Right cardiac atrium (tissue), 5 donors: ENCODE results near the gene SELENOM. TPM values are rescaled to one million over a fixed set of nuclear protein-coding genes. Genes with fewer than 3 reads are reported as not detected.

Experiments used
- ATAC-seq, 2 donors: fragments of 200-7000 bp; cut with Tn5 transposase; one replicate each; pipeline versions ENCODE4 v1.8.0 to v1.9.1; 2020; ENCODE audit warnings: moderate library complexity in 2 of 2, mild to moderate bottlenecking in 1 of 2
- DNase-seq, 3 donors: peaks; one replicate each; pipeline ENCODE4 v3.0.0-alpha.2; 2020
- H3K27ac ChIP-seq: one replicate; pipeline ENCODE4 v1.5.1; 2013; ENCODE audit warnings: mild to moderate bottlenecking, low read length, control low read depth, moderate library complexity
- H3K27me3 ChIP-seq: one replicate; pipeline ENCODE4 v1.6.1; 2013; ENCODE audit not compliant: control insufficient read depth, insufficient read depth
- H3K4me1 ChIP-seq: one replicate; pipeline ENCODE4 v1.6.1; 2013; ENCODE audit warnings: low read length; ENCODE audit not compliant: control insufficient read depth, insufficient read depth
- H3K4me3 ChIP-seq: one replicate; pipeline ENCODE4 v1.5.1; 2013; ENCODE audit warnings: low read length, control low read depth
- H3K9me3 ChIP-seq: one replicate; pipeline ENCODE4 v1.6.1; 2013; ENCODE audit warnings: low read length; ENCODE audit not compliant: control insufficient read depth
- WGBS: extraction: QIAGEN DNeasy Blood & Tissue Kit; methylation state at CpG from one replicate; pipeline ENCODE4 v1.1.7; 2013; 5-methylcytosine and 5-hydroxymethylcytosine counted together
- intact Hi-C, 4 donors: fragments of 100-400 bp; cut with DNase I; formaldehyde crosslinking; loops; one replicate each; pipeline versions ENCODE4 v1.11.0 to v1.14.0; 2022 to 2023
- long read RNA-seq, 4 donors: library from polyadenylated mRNA; unstranded; transcript quantifications; one replicate each; pipeline ENCODE4 v2.0.0, GENCODE V29; 2020 to 2021
- polyA plus RNA-seq: library from polyadenylated mRNA; stranded (reverse); fragments of 200-250 nt; gene quantifications from one replicate; pipeline ENCODE4 v1.2.3, GENCODE V29; 2013
- total RNA-seq, 4 donors: library from RNA; stranded (reverse); fragmentation: NEBNext Ultra II Directional; extraction: Animal tissue kit (Norgen Biotek cat#: 25700); gene quantifications; one replicate each; pipeline ENCODE4 v1.2.1, GENCODE V29; 2021
- donor health status: healthy with polysubstance abuse.
- donor health status: DM: no; HTN: yes; CAD: no.
- donor health status: DM: no; HTN: no; CAD: no.
- donor health status: DM: no; HTN: yes; CAD: no; lungs with severe emphysema.
- donor health status: DM: yes; HTN: yes; CAD: no.

The SELENOM gene, protein sequence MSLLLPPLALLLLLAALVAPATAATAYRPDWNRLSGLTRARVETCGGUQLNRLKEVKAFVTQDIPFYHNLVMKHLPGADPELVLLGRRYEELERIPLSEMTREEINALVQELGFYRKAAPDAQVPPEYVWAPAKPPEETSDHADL
- total RNA-seq (100 to 1,000 TPM; 167 to 205 (median 176) TPM), polyA plus RNA-seq (219 TPM)
- long read RNA-seq, donor 1, transcript SELENOM-201 (5 exons, 694 nt) = major isoform, 104 of 157 reads
- long read RNA-seq, donor 1, transcript SELENOM-202 (7 exons, 1,054 nt) = minor isoform, 5 of 157 reads
- long read RNA-seq, donor 1, partial matches to known transcripts = 1 of 157 reads
- long read RNA-seq, donor 1, other reads (novel, unspliced or antisense) = 44 of 157 reads
- long read RNA-seq, donor 2, transcript SELENOM-201 (5 exons, 694 nt) = major isoform, 82 of 123 reads
- long read RNA-seq, donor 2, partial matches to known transcripts = 1 of 123 reads
- long read RNA-seq, donor 2, other reads (novel, unspliced or antisense) = 34 of 123 reads
- long read RNA-seq, donor 3, transcript SELENOM-208 (5 exons, 605 nt) = minor isoform, 7 of 142 reads
- long read RNA-seq, donor 3, transcript SELENOM-201 (5 exons, 694 nt) = major isoform, 60 of 142 reads
- long read RNA-seq, donor 3, transcript SELENOM-202 (7 exons, 1,054 nt) = minor isoform, 5 of 142 reads
- long read RNA-seq, donor 3, partial matches to known transcripts = 2 of 142 reads
- long read RNA-seq, donor 3, other reads (novel, unspliced or antisense) = 66 of 142 reads
- long read RNA-seq, donor 4, transcript SELENOM-201 (5 exons, 694 nt) = major isoform, 57 of 102 reads
- long read RNA-seq, donor 4, partial matches to known transcripts = 2 of 102 reads
- long read RNA-seq, donor 4, other reads (novel, unspliced or antisense) = 39 of 102 reads

DNA sequence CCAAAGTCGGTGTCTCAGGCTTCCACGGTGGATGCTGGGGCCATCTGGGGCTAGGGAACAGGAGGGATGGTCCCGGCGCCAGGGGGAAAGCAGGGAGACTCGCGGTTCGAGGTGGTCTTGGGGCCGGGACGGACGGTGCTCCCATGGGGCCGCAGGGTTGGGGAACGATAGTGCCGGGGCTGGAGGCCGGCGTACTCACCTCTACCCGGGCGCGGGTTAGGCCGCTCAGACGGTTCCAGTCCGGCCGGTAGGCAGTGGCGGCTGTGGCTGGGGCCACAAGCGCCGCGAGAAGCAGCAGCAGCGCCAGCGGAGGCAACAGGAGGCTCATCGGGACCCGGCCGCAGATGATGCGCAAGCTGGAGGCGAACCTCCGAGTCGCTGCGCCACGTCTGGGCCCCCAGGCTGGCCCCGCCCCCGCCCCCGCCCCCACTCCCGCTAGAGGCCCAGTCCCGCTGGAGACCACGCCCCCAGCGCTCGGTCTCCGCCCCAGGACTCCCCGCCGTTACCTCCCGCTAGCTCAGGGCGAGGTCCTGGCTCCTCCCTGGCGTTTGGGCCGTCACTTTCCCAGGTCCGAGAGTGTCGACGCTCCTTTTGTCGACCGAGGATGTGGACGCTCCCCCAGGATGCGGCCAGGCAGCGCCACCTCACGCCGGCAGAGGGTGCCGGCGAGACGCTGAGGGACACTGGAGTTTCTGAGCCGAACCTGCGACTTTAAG is at the start of gene SELENOM:
TSS of gene SELENOM (minus strand) at position 391 of the 716 bp plus-strand sequence. CDS start at position 328, 63 bp downstream.
- Histone ChIP-seq H3K4me3 (peak within 1 kb of the TSS; percentile 52), H3K4me1 (peaks cover 3% of the 10 kb centered on the region), H3K27ac (peak within 1 kb of the TSS; percentile 90), H3K9me3 (no peaks in the 10 kb centered on the region), H3K27me3 (no peaks in the 10 kb centered on the region)
- intact Hi-C loops = loop anchor here in 1 of 4 donors (5.0 kb wide), 1 partner anchor 40 kb away; no protein-coding TSS in a partner anchor
- peak; percentile 98 to 99 (median 99) for DNase-seq
- peak; percentile 94 to 95 for ATAC-seq
- 2% methylated on average over 67 of the region's 67 CpGs for WGBS

DNA sequence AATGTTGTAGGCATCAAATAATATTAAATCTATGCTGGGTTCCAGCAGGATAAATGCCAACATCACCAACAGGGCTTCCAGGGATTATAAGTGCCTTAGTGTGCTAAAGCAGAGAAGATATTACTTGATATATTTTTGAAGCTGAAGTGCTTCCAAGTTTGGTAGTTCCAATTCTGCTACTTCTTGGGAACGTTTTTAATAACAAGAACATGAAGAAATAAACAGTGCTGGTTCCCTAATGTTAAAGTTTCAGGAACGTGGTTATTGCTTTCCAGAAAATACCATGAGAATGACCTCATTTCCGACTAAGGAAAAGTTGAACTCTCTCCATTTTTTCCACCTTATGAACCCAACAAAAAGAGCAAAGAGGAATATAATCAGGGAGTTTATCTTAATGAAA is 48.1 kb upstream of the SELENOM start:
- peak in 1 of 2 donors; percentile 41 for ATAC-seq

DNA sequence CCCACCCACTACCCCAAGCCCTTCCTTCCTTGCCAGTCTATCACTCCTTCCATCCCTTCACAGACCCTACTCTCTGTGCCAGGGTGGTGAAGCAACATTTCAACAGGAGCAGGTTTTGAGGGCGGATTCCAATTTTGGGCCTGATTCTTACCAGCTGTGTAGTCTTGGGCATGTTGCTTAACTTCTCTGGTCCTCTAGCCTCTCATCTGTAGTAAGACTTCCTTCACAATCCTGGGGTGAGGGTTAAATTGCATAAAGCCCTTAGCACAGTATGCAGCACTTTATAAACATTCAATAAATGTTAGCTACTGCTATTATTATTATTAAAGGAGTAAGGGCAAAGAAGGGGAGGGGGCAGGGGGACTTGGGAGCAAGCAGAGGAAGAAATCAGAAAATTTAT is 47.6 kb upstream of the SELENOM start:
- Histone ChIP-seq H3K27ac (peak overlapping the region; percentile 8), H3K9me3 (no peaks in the 10 kb centered on the region), H3K4me3 (no peak overlapping the region), H3K27me3 (no peaks in the 10 kb centered on the region), H3K4me1 (no peaks in the 10 kb centered on the region)
- no peak for ATAC-seq
- DNase-seq = no peak
- 74% methylated on average over 1 of the region's 1 CpG for WGBS
- intact Hi-C loops = loop anchor here in 1 of 4 donors (10.0 kb wide), 1 partner anchor 210 kb away; no protein-coding TSS in a partner anchor

More for the DNA sequence above, 48.1 kb upstream of the SELENOM start:
- Histone ChIP-seq H3K27ac (no peak overlapping the region), H3K27me3 (no peaks in the 10 kb centered on the region), H3K4me3 (no peak overlapping the region), H3K9me3 (no peaks in the 10 kb centered on the region), H3K4me1 (no peaks in the 10 kb centered on the region)
- intact Hi-C loops = loop anchor here in 1 of 4 donors (10.0 kb wide), 1 partner anchor 211 kb away; no protein-coding TSS in a partner anchor
- 16% methylated on average over 3 of the region's 3 CpGs for WGBS
- no peak for DNase-seq

DNA sequence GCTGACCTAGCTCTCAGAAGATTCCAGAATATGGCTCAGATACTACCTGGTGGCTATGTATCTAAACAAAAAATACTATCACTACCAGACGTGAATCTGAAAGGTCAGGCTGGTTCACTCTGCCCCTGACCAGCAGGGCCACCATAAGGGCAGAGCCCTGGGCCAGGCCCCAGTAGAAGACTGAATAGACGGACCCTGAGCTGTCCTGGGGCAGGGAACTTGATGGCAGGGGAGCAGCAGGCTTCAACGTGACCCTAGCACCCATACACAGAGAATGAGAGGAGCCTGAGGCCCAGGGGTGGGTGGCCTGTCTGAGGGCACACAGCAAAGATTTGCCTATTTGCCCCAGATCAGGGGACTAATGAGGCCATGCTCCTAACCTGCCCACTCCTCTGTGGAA is 46.0 kb upstream of the SELENOM start:
- intact Hi-C loops = loop anchor here in 1 of 4 donors (10.0 kb wide), 1 partner anchor 209 kb away; no protein-coding TSS in a partner anchor
- no peak for ATAC-seq
- H3K27ac ChIP-seq = no peak overlapping the region

DNA sequence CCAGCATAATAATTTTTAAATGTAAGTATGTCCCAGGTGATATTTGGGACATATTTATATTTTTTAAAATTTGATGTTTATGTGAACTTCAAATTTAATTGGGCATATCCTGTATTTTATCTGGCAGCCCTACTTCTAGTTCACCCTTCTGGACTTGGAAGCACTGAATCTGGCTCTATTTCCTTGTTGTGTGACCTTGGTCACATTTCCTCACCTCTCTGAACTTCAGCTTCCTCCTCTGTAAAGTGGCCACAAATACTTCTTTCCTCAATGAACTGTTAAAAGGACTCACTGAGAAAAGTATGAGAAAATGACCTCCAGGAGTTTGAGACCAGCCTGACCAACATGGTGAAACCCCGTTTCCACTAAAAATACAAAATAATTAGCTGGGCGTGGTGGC is 44.5 kb upstream of the SELENOM start:
- H3K4me3 ChIP-seq = no peak overlapping the region
- H3K27ac ChIP-seq = no peak overlapping the region
- intact Hi-C loops = loop anchor here in 1 of 4 donors (10.0 kb wide), 1 partner anchor 207 kb away; no protein-coding TSS in a partner anchor
- DNase-seq (no peak), ATAC-seq (no peak)
- H3K9me3 ChIP-seq = no peaks in the 10 kb centered on the region
- no peaks in the 10 kb centered on the region for H3K27me3 ChIP-seq
- H3K4me1 ChIP-seq = no peaks in the 10 kb centered on the region
- WGBS = 90% methylated on average over 2 of the region's 2 CpGs

More for the DNA sequence above, 46.0 kb upstream of the SELENOM start:
- no peaks in the 10 kb centered on the region for H3K4me1 ChIP-seq
- no peak overlapping the region for H3K4me3 ChIP-seq
- H3K9me3 ChIP-seq = no peaks in the 10 kb centered on the region
- DNase-seq = no peak
- H3K27me3 ChIP-seq = no peaks in the 10 kb centered on the region
- 68% methylated on average over 3 of the region's 3 CpGs for WGBS

DNA sequence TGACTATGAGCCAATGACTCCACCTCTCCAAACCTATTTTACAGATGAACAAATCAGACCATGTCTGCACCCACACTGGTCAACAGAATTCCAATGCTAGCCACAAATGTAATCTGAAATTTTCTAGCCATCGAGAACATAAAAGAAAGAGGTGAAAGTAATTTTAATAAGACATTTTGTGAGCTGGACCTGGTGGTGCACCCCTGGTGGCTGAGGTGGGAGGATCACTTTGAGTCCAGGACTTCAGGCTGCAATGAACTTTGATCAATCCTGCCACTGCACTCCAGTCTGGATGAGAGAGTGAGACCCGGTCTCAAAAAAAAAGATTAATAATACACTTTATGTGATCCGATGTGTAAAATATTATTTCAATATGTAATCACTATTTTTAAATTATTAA is 43.2 kb upstream of the SELENOM start:
- WGBS = 91% methylated on average over 3 of the region's 3 CpGs
- DNase-seq = no peak
- ATAC-seq = no peak
- intact Hi-C loops = loop anchor here in 1 of 4 donors (10.0 kb wide), 1 partner anchor 206 kb away; no protein-coding TSS in a partner anchor
- no peaks in the 10 kb centered on the region for H3K9me3 ChIP-seq
- no peak overlapping the region for H3K27ac ChIP-seq
- no peaks in the 10 kb centered on the region for H3K4me1 ChIP-seq
- no peak overlapping the region for H3K4me3 ChIP-seq
- no peaks in the 10 kb centered on the region for H3K27me3 ChIP-seq

DNA sequence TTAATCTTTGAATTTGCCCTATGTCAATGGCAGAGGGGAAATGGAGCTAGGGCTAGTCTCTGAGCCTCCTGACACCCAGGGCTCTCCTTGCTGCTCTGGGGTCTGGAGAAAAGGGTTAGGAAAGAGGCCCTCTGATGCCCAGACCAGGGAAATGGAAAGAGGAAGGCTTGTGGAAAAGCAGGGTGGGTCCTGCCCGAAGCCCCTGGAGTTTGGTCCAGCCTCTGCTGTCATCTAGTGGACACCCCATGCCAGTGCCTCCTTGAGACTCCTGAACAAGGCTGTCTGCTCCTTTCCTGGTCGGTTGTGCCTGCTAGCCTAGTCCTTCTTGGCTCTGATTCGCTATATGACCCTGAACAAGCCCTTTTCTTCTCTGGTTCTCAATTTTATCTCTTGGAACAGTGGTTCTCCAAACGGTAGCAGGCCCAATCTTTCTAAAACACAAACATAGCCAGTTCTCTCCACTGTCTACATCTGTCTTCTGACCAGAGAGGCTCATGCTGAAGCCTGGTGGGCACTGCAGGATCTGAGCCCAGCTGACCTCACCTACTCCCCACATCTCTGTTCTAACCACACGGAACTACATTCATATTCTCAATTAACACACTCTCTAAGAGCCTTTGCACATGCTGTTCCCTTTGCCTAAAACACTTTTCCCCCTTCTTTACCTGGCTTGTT is 41.7 kb upstream of the SELENOM start:
- ATAC-seq (peak; percentile 95 to 96), DNase-seq (peak; percentile 79 to 89 (median 88))
- H3K9me3 ChIP-seq = no peaks in the 10 kb centered on the region
- 10% methylated on average over 5 of the region's 5 CpGs for WGBS
- H3K27me3 ChIP-seq = no peaks in the 10 kb centered on the region
- intact Hi-C loops = loop anchor here in 3 of 4 donors (2.0 to 10.0 kb wide), 6 partner anchors 37 to 204 kb away; partner anchors contain the start of gene SELENOM (in 1 of the 3)
- peak overlapping the region; percentile 65 for H3K27ac ChIP-seq
- H3K4me3 ChIP-seq = no peak overlapping the region
- no peaks in the 10 kb centered on the region for H3K4me1 ChIP-seq

DNA sequence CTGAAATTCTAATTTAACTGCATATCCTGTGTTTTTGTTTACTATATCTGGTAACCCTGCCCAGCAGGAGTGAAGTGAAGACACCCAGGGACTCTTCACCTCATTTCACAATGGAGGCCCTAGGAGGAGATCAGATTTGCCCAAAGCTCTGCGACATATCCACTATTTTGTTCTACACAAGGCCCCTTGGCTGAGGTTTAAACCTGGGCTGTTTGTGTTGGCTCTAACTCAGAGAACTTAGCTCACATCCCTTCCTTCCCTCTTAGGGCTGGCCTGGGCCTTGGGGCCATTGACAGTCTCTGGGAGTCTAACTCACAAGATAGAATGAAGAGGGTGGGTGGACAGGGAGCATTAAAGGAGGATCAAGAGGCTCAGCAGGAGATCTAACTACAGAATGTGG is 41.1 kb upstream of the SELENOM start:
- 35% methylated on average over 1 of the region's 1 CpG for WGBS

DNA sequence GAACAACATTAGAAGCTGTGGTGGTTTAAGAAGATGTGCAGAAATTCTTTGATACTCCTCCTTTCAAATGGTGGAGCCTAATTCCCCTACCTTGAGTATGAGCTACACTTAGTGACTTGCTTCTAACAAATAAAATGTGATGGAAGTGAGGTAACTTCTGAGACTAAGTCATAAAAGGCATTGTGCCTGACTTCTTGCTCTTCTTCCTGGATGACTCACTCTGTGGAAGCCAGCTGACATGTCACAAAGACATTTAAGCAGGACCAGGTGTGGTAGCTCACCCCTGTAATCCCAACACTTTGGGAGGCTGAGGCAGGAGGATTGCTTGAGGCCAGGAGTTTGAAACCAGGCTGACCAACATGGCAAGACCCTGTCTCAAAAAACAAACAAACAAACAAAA is 36.9 kb upstream of the SELENOM start:
- intact Hi-C loops = loop anchor here in 2 of 4 donors (10.0 kb wide), 1 partner anchor 199 kb away; no protein-coding TSS in a partner anchor
- Histone ChIP-seq H3K27ac (no peak overlapping the region), H3K4me3 (no peak overlapping the region), H3K27me3 (no peaks in the 10 kb centered on the region), H3K9me3 (no peaks in the 10 kb centered on the region), H3K4me1 (no peaks in the 10 kb centered on the region)
- ATAC-seq (no peak), DNase-seq (no peak)

More for the DNA sequence above, 41.1 kb upstream of the SELENOM start:
- Histone ChIP-seq H3K4me3 (no peak overlapping the region), H3K27me3 (no peaks in the 10 kb centered on the region), H3K9me3 (no peaks in the 10 kb centered on the region), H3K27ac (peak overlapping the region; percentile 65), H3K4me1 (no peaks in the 10 kb centered on the region)
- ATAC-seq (peak; percentile 85 to 94), DNase-seq (peak in 2 of 3 donors; percentile 30 to 64)
- intact Hi-C loops = loop anchor here in 3 of 4 donors (2.0 to 10.0 kb wide), 6 partner anchors 36 to 204 kb away; partner anchors contain the start of gene SELENOM (in 1 of the 3)
